GM12872 (cell line): Measurements from ENCODE around the gene ADARB2.

ENCODE experiments used
- TF ChIP-seq, protein P1 (sequence below): IDR thresholded peaks from 3 replicates; pipeline ENCODE4 v1.5.1; 2011; ENCODE audit warnings: low read depth, mild to moderate bottlenecking, low read length, moderate library complexity; ENCODE audit not compliant: insufficient read depth

ADARB2 gene

DNA sequence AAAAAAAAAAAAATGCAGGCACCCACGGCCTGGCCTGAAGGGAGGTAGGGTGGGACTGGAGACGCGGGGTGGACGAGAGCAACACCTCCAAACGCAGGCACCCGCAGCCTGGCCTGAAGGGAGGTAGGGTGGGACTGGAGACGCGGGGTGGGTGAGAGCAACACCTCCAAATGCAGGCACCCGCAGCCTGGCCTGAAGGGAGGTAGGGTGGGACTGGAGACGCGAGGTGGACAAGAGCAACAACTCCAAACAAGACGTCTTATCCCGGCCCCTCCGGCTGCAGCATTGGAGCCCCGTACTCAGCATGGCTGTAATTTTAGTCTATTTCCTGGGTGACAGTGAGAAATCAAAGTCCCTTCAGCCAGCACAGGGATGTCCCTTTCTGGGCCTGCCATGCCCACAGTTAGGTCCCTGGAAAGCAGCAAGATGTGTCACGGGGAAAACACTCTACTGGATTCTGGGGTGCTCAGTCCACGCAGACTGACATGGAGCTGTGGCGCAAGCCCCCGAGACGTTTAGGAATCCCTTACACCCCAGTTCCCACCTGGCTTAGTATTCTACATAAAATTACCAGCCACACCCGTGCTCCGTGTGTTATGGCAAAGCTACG lies 561.3 kb downstream of the ADARB2 start:
- TF ChIP-seq, protein P1, sequence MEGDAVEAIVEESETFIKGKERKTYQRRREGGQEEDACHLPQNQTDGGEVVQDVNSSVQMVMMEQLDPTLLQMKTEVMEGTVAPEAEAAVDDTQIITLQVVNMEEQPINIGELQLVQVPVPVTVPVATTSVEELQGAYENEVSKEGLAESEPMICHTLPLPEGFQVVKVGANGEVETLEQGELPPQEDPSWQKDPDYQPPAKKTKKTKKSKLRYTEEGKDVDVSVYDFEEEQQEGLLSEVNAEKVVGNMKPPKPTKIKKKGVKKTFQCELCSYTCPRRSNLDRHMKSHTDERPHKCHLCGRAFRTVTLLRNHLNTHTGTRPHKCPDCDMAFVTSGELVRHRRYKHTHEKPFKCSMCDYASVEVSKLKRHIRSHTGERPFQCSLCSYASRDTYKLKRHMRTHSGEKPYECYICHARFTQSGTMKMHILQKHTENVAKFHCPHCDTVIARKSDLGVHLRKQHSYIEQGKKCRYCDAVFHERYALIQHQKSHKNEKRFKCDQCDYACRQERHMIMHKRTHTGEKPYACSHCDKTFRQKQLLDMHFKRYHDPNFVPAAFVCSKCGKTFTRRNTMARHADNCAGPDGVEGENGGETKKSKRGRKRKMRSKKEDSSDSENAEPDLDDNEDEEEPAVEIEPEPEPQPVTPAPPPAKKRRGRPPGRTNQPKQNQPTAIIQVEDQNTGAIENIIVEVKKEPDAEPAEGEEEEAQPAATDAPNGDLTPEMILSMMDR: no peak

DNA sequence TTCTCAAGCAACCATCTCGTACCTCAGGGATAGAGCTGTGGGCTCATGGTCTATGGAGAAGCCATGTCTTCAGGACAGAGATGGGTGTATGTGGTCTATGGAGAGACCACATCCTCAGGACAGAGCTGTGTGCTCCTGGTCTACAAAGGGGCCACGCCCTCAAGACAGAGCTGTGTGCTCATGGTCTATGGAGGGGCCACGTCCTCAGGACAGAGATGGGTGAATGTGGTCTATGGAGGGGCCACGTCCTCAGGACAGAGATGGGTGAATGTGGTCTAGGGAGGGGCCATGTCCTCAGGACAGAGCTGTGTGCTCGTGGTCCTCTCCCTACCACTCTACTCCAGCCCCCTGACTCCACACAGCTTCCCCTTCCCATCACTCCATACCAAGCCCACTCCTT lies 563.3 kb downstream of the ADARB2 start:
- TF ChIP-seq, protein P1: no peak

DNA sequence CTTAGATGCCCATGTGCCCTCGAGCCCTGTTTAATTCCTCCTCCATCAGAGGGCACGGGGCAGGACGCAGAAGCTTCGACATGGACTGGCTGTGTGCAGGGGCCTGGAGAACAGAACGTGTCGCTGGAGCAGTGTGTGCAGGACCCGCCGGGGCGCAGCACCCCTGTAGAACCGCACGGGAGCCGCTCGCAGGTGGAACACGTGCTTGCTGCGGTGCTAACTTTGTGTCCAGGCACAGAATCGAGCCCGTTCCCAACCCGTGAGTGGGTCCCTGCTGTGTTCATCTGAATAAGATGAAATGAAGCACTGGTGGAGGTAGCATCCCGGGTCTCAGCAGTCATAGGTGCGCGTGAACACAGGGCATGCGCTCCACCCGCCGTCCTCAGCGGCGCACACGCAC lies 564.2 kb downstream of the ADARB2 start:
- TF ChIP-seq, protein P1: no peak

DNA sequence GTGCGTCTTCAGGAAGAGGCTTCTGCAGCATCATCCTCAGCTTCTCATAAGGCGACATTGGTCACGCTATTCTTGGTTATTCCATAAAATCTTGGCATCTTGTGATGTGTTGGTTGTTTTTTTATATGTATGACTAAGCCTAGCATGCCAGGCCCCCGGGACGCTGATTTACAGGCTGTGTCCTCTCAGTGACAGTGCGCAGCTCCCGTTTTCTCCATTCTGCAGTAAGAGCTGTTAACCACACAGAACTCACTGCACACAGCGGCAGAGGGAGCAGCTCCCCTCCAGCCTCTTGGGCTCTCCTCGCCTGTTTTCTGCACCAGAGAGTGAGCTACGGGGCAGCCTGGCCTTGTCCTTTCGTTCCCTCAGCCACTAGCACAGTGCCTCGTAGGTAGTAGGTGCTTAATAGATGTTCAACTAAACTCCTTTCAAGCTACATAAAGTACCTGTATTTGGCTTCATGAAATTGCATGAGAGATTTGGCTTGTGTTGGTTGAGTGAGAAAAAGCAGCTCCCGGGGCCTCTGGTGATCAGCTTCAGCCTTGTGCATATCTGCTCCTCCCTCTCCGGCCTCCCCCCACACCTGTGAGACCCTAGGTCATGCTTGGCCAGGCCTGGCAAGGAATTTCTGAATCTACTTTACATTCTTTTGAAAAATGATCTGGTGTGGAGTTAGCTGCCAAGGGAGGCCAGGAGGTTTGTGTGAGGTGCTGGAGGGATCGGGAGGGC lies 564.9 kb downstream of the ADARB2 start:
- TF ChIP-seq, protein P1: no peak

DNA sequence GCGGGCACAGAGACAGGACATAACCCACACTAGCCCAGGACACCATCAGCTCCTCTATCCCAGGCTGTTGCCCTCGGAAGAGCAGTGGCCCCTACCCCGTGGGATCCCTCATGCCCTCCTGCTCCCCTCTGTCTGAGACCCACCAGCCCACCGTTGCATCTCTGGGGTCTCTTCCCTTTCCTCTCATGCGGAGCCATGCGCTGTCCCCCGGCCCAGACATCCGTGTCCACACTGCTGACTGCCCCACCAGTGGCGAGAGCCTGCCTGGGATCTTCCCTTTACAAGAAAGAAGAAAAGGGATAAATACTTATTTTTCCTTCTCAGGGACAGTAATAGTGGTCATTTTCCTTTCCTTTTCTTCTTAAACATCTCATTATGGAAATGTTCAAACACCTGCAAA lies 565.7 kb downstream of the ADARB2 start:
- TF ChIP-seq, protein P1: no peak

DNA sequence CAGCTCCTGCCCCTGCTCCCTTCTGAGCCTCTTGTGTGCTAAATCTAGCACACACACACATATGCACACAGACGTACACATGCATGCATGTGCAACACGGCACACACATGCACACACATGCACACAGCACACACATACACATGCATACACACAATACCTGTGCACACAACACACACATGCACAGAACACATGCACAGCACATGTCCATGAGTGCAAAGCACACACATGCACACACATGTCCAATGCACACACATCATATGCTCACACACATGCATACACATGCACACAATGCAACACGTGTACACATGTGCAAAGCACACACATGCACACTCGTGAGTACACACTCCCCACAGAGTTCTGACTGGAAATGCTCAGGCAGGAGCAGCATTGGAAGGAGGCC lies 566.1 kb downstream of the ADARB2 start:
- TF ChIP-seq, protein P1: no peak

DNA sequence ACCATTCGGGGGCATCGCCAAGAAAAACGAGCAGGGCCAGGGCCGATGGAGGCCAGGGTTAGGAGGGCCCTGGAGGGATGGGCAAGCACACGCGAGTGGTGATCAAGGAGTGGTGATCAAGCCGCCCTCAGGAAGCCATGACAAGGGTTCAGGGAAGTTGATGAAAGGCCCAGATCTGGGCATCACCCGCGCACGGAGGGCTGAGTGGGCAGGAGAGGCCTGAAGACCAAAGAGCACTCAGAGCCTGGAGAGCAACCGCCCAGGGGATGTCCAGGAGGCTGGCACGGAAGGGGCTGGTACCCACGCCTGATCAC lies 566.5 kb downstream of the ADARB2 start:
- TF ChIP-seq, protein P1: no peak
